HepG2 (cell line): ENCODE measurements around the gene PTPRD. TPM values are rescaled to one million over a fixed set of nuclear protein-coding genes. Genes with fewer than 3 reads are reported as not detected.

Source experiments
- ATF7 ChIP-seq, 2 experiments: fragments of 450-650 bp in 1 of 2; sonication (generic) in 1 of 2; formaldehyde crosslinking in 1 of 2; IDR thresholded peaks; 2 replicates each; pipeline versions ENCODE4 v1.4.0 to v1.6.1; 2016 to 2020; ENCODE audit warnings: antibody characterized with exemption in 1 of 2, mild to moderate bottlenecking in 1 of 2, missing genetic modification reagents in 1 of 2
- CEBPG ChIP-seq: IDR thresholded peaks from 2 replicates; pipeline ENCODE4 v1.6.1; 2016
- EP300 ChIP-seq, 3 experiments: sonication (generic) in 1 of 3; formaldehyde crosslinking in 1 of 3; IDR thresholded peaks; 2 replicates each; pipeline versions ENCODE4 v1.5.1 to v1.6.1; 2011 to 2020; ENCODE audit warnings: low read depth in 2 of 3, low read length in 2 of 3, borderline replicate concordance in 1 of 3, improper control_type of control experiment in 1 of 3, mild to moderate bottlenecking in 1 of 3, missing genetic modification reagents in 1 of 3, moderate library complexity in 1 of 3
- FOXJ3 ChIP-seq: sonication (generic); formaldehyde crosslinking; IDR thresholded peaks from 2 replicates; pipeline ENCODE4 v1.4.0; 2020; ENCODE audit warnings: missing genetic modification reagents, mild to moderate bottlenecking, borderline replicate concordance
- KDM5A ChIP-seq: fragments of 200-600 bp; sonication (generic); IDR thresholded peaks from 2 replicates; pipeline ENCODE4 v1.7.0; 2018; ENCODE audit warnings: antibody characterized with exemption, mild to moderate bottlenecking, low read length, borderline replicate concordance
- KMT2B ChIP-seq: IDR thresholded peaks from 2 replicates; pipeline ENCODE4 v1.6.1; 2016; ENCODE audit warnings: missing genetic modification reagents, missing compliant biosample characterization
- PAF1 ChIP-seq: IDR thresholded peaks from 2 replicates; pipeline ENCODE4 v1.6.1; 2016; ENCODE audit warnings: missing genetic modification reagents, missing compliant biosample characterization
- REPIN1 ChIP-seq: sonication (generic); formaldehyde crosslinking; IDR thresholded peaks from 2 replicates; pipeline ENCODE4 v1.8.0; 2022; ENCODE audit warnings: missing genetic modification reagents, low read depth, mild to moderate bottlenecking, borderline replicate concordance
- SAP130 ChIP-seq: IDR thresholded peaks from 2 replicates; pipeline ENCODE4 v1.6.1; 2016; ENCODE audit warnings: low read depth
- ZNF430 ChIP-seq: sonication (generic); formaldehyde crosslinking; IDR thresholded peaks from 2 replicates; pipeline ENCODE4 v1.9.0; 2021; ENCODE audit warnings: mild to moderate bottlenecking, missing genetic modification reagents
- ZNF652 ChIP-seq: IDR thresholded peaks from 2 replicates; pipeline ENCODE4 v1.6.1; 2016; ENCODE audit warnings: low read depth, borderline replicate concordance
- ZNF790 ChIP-seq: sonication (generic); formaldehyde crosslinking; IDR thresholded peaks from 2 replicates; pipeline ENCODE4 v1.8.0; 2022; ENCODE audit warnings: missing genetic modification reagents, mild to moderate bottlenecking, borderline replicate concordance
- polyA plus RNA-seq, 8 experiments: library from polyadenylated mRNA; depleted of rRNA in 3 of 8; stranded (reverse) in 7 of 8; unstranded in 1 of 8; fragments of >200 nt; fragmentation: Illumina TruSeq in 4 of 8; extraction: Trizol in 4 of 8; gene quantifications; 2 replicates each; pipeline versions ENCODE4 v1.2.1 to v1.2.3, GENCODE V29; 2011 to 2016; ENCODE audit warnings: low read depth in 4 of 8, missing spikeins in 1 of 8, mixed read lengths in 1 of 8; ENCODE audit not compliant: insufficient read depth in 1 of 8
- total RNA-seq, 5 experiments: library from RNA; depleted of rRNA; stranded (reverse); fragments of >200 nt; fragmentation: Illumina TruSeq; extraction: Trizol; gene quantifications; 2 replicates each; pipeline ENCODE4 v1.2.3, GENCODE V29; 2016; ENCODE audit warnings: low read depth in 1 of 5
- TF ChIP-seq, protein P1 (sequence below): sonication (generic); formaldehyde crosslinking; IDR thresholded peaks from 2 replicates; pipeline ENCODE4 v1.4.0; 2020; ENCODE audit warnings: missing genetic modification reagents
- TF ChIP-seq, protein P2 (sequence below): sonication (generic); formaldehyde crosslinking; IDR thresholded peaks from 2 replicates; pipeline ENCODE4 v1.5.0; 2020; ENCODE audit warnings: mild to moderate bottlenecking, missing genetic modification reagents, borderline replicate concordance
- TF ChIP-seq, protein P3 (sequence below): sonication (generic); formaldehyde crosslinking; IDR thresholded peaks from 2 replicates; pipeline ENCODE4 v1.8.1; 2022; ENCODE audit warnings: mild to moderate bottlenecking, missing genetic modification reagents
- TF ChIP-seq, protein P4 (sequence below): sonication (generic); formaldehyde crosslinking; IDR thresholded peaks from 2 replicates; pipeline ENCODE4 v1.8.0; 2023; ENCODE audit warnings: mild to moderate bottlenecking, missing genetic modification reagents
- TF ChIP-seq, protein P5 (sequence below): sonication (generic); formaldehyde crosslinking; IDR thresholded peaks from 2 replicates; pipeline ENCODE4 v1.4.0; 2020; ENCODE audit warnings: missing genetic modification reagents
- TF ChIP-seq, protein P6 (sequence below): IDR thresholded peaks from 2 replicates; pipeline ENCODE4 v1.6.1; 2016; ENCODE audit warnings: mild to moderate bottlenecking, missing biosample characterization, missing genetic modification reagents
- TF ChIP-seq, protein P7 (sequence below), 2 experiments: fragments of 450-650 bp in 1 of 2; sonication (generic) in 1 of 2; formaldehyde crosslinking; IDR thresholded peaks; 2 replicates each; pipeline versions ENCODE4 v1.5.0 to v1.8.0; 2020 to 2022; ENCODE audit warnings: mild to moderate bottlenecking in 1 of 2, missing genetic modification reagents in 1 of 2

PTPRD gene
- total and polyA plus RNA-seq, 2 of the 13 experiments (the other 11 are each of a cell fraction or from before 2014, with no cell fraction given), result 0.05 TPM; not detected in 1

DNA sequence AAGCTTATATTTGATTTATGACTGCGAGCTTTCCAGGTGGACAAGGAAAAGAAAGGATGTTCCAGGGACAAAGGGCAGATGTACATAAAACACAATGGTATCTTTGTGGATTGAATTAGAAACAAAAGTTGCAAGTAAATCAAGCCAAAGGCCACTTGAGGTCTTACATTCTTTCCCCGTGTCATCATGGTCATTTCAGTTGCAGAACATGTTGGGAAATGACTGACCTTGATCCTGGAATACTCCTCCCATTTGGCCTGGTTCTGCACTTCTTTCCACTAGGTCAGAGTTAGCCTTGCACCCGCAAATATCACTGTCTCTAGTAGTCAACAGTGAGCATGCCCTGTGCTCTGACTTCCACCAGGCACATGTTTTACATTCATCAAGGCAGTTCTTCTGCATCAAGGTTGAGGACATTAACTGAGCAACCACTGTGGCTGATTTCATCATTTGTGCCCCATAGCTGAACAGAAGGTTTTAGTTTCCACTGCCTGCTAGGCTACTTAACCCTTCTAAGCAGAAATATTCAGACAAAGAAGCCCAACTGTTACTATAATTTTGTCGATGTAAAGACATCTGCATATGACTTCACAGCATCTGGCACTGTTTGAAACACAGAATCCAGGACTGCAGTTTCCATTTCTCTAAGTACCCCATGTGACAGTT, 1651.5 kb downstream of the PTPRD start (continued):
- TF ChIP-seq, protein P1, sequence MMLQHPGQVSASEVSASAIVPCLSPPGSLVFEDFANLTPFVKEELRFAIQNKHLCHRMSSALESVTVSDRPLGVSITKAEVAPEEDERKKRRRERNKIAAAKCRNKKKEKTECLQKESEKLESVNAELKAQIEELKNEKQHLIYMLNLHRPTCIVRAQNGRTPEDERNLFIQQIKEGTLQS (CRISPR knock-in tag), result peak; percentile 87
- TF ChIP-seq, protein P2, sequence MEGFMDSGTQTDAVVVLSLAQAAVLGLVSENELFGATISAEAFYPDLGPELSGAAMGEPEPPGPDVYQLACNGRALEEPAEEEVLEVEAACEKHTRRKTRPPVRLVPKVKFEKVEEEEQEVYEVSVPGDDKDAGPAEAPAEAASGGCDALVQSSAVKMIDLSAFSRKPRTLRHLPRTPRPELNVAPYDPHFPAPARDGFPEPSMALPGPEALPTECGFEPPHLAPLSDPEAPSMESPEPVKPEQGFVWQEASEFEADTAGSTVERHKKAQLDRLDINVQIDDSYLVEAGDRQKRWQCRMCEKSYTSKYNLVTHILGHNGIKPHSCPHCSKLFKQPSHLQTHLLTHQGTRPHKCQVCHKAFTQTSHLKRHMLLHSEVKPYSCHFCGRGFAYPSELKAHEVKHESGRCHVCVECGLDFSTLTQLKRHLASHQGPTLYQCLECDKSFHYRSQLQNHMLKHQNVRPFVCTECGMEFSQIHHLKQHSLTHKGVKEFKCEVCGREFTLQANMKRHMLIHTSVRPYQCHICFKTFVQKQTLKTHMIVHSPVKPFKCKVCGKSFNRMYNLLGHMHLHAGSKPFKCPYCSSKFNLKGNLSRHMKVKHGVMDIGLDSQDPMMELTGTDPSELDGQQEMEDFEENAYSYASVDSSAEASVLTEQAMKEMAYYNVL (CRISPR knock-in tag), result peak; percentile 99
- TF ChIP-seq, protein P3, sequence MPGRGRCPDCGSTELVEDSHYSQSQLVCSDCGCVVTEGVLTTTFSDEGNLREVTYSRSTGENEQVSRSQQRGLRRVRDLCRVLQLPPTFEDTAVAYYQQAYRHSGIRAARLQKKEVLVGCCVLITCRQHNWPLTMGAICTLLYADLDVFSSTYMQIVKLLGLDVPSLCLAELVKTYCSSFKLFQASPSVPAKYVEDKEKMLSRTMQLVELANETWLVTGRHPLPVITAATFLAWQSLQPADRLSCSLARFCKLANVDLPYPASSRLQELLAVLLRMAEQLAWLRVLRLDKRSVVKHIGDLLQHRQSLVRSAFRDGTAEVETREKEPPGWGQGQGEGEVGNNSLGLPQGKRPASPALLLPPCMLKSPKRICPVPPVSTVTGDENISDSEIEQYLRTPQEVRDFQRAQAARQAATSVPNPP (CRISPR knock-in tag), result no peak
- peak; percentile 27; the same call in 1 of the 2 replicates for TF ChIP-seq KMT2B (CRISPR knock-in tag)
- TF ChIP-seq, protein P4, sequence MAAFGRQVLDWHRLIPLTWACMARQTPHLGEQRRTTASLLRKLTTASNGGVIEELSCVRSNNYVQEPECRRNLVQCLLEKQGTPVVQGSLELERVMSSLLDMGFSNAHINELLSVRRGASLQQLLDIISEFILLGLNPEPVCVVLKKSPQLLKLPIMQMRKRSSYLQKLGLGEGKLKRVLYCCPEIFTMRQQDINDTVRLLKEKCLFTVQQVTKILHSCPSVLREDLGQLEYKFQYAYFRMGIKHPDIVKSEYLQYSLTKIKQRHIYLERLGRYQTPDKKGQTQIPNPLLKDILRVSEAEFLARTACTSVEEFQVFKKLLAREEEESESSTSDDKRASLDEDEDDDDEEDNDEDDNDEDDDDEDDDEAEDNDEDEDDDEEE, result 0 out of 2 replicates have a peak, but pooled peaks have one; percentile 35
- no peak for TF ChIP-seq KDM5A
- peak; percentile 85 for TF ChIP-seq CEBPG (CRISPR knock-in tag)
- peak; percentile 6; the same call in 1 of the 2 replicates for TF ChIP-seq ZNF652 (CRISPR knock-in tag)
- peak; percentile 66; the same call in 1 of the 2 replicates for TF ChIP-seq SAP130
- TF ChIP-seq EP300 (IDR thresholded peaks at IDR 0.05; ENCODE audit: low read depth in 2 of 2, low read length in 2 of 2), result peak; percentile 87 to 91
- no peak for TF ChIP-seq EP300 (CRISPR knock-in tag; IDR thresholded peaks at IDR 0.05; ENCODE audit: borderline replicate concordance)
- peak; percentile 70; the same call in 1 of the 2 replicates for TF ChIP-seq FOXJ3
- TF ChIP-seq, protein P5, sequence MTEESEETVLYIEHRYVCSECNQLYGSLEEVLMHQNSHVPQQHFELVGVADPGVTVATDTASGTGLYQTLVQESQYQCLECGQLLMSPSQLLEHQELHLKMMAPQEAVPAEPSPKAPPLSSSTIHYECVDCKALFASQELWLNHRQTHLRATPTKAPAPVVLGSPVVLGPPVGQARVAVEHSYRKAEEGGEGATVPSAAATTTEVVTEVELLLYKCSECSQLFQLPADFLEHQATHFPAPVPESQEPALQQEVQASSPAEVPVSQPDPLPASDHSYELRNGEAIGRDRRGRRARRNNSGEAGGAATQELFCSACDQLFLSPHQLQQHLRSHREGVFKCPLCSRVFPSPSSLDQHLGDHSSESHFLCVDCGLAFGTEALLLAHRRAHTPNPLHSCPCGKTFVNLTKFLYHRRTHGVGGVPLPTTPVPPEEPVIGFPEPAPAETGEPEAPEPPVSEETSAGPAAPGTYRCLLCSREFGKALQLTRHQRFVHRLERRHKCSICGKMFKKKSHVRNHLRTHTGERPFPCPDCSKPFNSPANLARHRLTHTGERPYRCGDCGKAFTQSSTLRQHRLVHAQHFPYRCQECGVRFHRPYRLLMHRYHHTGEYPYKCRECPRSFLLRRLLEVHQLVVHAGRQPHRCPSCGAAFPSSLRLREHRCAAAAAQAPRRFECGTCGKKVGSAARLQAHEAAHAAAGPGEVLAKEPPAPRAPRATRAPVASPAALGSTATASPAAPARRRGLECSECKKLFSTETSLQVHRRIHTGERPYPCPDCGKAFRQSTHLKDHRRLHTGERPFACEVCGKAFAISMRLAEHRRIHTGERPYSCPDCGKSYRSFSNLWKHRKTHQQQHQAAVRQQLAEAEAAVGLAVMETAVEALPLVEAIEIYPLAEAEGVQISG (CRISPR knock-in tag), result 0 out of 2 replicates have a peak, but pooled peaks have one; percentile 24
- TF ChIP-seq, protein P6, sequence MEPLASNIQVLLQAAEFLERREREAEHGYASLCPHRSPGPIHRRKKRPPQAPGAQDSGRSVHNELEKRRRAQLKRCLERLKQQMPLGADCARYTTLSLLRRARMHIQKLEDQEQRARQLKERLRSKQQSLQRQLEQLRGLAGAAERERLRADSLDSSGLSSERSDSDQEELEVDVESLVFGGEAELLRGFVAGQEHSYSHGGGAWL (CRISPR knock-in tag), result no peak
- TF ChIP-seq ZNF430 (CRISPR knock-in tag), result peak; percentile 37; the same call in 1 of the 2 replicates
- TF ChIP-seq REPIN1 (CRISPR knock-in tag), result peak; percentile 62; the same call in 1 of the 2 replicates
- peak; percentile 66 for TF ChIP-seq ATF7 (IDR thresholded peaks at IDR 0.05)
- peak; percentile 89 for TF ChIP-seq ATF7 (CRISPR knock-in tag; IDR thresholded peaks at IDR 0.05)
- no peak for TF ChIP-seq PAF1
- TF ChIP-seq, protein P7, sequence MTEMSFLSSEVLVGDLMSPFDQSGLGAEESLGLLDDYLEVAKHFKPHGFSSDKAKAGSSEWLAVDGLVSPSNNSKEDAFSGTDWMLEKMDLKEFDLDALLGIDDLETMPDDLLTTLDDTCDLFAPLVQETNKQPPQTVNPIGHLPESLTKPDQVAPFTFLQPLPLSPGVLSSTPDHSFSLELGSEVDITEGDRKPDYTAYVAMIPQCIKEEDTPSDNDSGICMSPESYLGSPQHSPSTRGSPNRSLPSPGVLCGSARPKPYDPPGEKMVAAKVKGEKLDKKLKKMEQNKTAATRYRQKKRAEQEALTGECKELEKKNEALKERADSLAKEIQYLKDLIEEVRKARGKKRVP (CRISPR knock-in tag; IDR thresholded peaks at IDR 0.05), result peak in 1 of 2 experiments; percentile 95; a peak in 2 of 4 replicates
- no peak for TF ChIP-seq ZNF790 (CRISPR knock-in tag)
